ENCODE measurements around the gene CRIP1.

CRIP1 gene

DNA sequence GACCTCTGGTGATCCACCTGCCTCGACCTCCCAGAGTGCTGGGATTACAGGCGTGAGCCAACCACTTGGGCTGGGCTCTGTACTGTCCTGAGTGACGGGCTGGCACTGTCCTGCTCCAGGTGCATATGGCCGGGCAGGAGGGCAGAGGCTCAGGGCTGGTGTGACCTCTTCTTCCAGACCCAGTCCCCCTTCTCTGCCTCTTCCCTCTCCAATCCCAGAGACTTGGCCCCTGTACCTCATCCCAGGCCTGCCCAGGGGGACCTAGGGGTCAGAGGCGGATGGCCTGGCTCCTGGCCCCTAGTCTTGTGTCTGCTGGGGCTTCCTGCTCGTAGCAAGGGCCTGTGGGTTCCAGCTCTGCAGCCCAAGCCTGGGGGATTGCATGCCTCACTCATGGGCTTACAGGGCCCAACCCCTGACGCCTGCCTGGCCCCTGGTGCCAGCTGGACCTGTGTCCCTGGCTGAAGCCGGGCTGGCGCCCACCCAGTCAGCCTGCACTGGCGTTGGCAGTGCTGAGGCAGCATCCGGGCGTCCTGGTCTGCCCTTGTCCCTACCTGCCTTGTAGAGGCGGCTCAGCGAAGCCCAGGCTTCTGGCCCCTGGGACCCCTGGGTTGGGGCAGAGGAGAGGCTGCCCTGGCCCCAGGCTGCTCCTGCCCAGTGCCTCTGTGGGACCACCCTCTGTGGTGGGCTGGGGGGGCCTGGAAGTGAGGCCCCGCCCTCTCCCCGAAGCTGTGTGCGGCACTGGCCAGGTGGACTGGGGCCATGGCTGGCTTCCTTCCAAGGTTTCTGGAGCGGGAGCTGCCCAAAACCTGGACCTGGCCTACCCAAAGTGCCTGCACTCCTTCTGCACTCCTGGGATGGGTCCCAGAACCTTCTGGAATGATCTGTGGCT is 8.7 kb downstream of the CRIP1 start:
- H3K9ac ChIP-seq (ENCODE audit: low read depth, low read length): no peak overlapping the region
- no peaks in the 10 kb centered on the region for H3K9me3 ChIP-seq (ENCODE audit: control insufficient read depth, insufficient read depth, low read length)

GRCh38 chr14:105495990-105496830 is 9.5 kb downstream of the CRIP1 start:
- H3K36me3 ChIP-seq (ENCODE audit: insufficient read depth, low read length): no peaks in the 10 kb centered on the region
- H3K4me1 ChIP-seq (ENCODE audit: insufficient read depth, low read length): peaks cover 5% of the 10 kb centered on the region; the same call in 1 of the 2 replicates
- H3K9ac ChIP-seq (ENCODE audit: low read depth, low read length): no peak overlapping the region
- H3K9me3 ChIP-seq (ENCODE audit: control insufficient read depth, insufficient read depth, low read length): no peaks in the 10 kb centered on the region

More for the DNA sequence above, 8.7 kb downstream of the CRIP1 start:
- peaks cover 5% of the 10 kb centered on the region; the same call in 1 of the 2 replicates for H3K4me1 ChIP-seq (ENCODE audit: insufficient read depth, low read length)
- H3K36me3 ChIP-seq (ENCODE audit: insufficient read depth, low read length): no peaks in the 10 kb centered on the region

- Histone ChIP-seq H3K9ac (ENCODE audit: low read depth, low read length) (no peak overlapping the region), H3K4me1 (ENCODE audit: insufficient read depth, low read length) (peaks cover 5% of the 10 kb centered on the region; the same call in 1 of the 2 replicates), H3K36me3 (ENCODE audit: insufficient read depth, low read length) (no peaks in the 10 kb centered on the region), H3K9me3 (ENCODE audit: control insufficient read depth, insufficient read depth, low read length) (no peaks in the 10 kb centered on the region)
These were observed 10.3 kb downstream of the CRIP1 start for GRCh38 chr14:105496831-105497591.

GRCh38 chr14:105497671-105498429 is 11.2 kb downstream of the CRIP1 start:
- Histone ChIP-seq H3K36me3 (ENCODE audit: insufficient read depth, low read length) (no peaks in the 10 kb centered on the region), H3K4me1 (ENCODE audit: insufficient read depth, low read length) (peaks cover 5% of the 10 kb centered on the region; the same call in 1 of the 2 replicates), H3K9ac (ENCODE audit: low read depth, low read length) (no peak overlapping the region), H3K9me3 (ENCODE audit: control insufficient read depth, insufficient read depth, low read length) (no peaks in the 10 kb centered on the region)

DNA sequence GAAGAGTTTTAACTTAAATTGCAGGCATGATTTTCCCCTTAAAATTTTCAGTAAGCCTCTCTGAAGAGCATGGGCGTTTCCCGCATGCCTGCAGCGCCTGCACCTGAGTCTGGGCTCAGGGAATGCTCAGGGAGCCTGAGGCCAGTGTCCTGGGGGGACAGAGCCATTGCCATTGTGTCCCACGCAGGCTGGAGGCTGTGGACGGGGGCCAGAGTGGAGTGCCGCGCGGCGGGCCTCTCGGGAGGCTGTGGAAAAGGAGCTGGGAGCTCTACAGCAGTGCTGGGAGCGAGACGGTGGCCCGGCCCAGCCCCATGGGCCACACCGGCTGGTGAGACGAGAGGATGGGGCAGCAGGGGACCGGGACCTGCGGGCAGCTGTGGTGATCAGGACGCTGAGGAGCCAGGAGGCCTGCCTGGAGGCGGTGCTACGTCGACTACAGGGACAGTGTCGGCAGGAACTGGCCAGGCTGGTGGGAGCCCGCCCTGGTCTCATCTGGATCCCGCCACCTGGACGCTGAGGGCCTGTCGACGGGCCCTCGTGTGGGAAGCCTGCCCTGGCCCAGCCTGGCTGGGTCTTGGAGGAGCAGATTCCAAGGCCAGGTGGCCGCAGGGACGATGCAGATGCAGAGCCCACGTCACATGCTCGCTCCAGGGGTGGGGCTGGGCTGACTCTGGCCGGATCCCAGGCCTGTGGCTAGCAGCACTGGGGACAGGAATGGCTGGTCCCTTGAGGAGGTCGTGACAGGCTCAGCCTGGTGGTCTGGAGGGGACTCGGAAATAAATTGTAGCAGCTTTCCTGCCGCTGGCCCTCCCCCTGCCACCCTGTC is 12.0 kb downstream of the CRIP1 start:
- Histone ChIP-seq H3K36me3 (ENCODE audit: insufficient read depth, low read length) (no peaks in the 10 kb centered on the region), H3K4me1 (ENCODE audit: insufficient read depth, low read length) (peaks cover 5% of the 10 kb centered on the region; the same call in 1 of the 2 replicates), H3K9me3 (ENCODE audit: control insufficient read depth, insufficient read depth, low read length) (no peaks in the 10 kb centered on the region), H3K9ac (ENCODE audit: low read depth, low read length) (no peak overlapping the region)

GRCh38 chr14:105499256-105500035 is 12.8 kb downstream of the CRIP1 start:
- H3K9ac ChIP-seq (ENCODE audit: low read depth, low read length): no peak overlapping the region
- no peaks in the 10 kb centered on the region for H3K9me3 ChIP-seq (ENCODE audit: control insufficient read depth, insufficient read depth, low read length)
- H3K36me3 ChIP-seq (ENCODE audit: insufficient read depth, low read length): no peaks in the 10 kb centered on the region
- H3K4me1 ChIP-seq (ENCODE audit: insufficient read depth, low read length): peaks cover 5% of the 10 kb centered on the region; the same call in 1 of the 2 replicates

- no peaks in the 10 kb centered on the region for H3K36me3 ChIP-seq (ENCODE audit: insufficient read depth, low read length)
- no peak overlapping the region for H3K9ac ChIP-seq (ENCODE audit: low read depth, low read length)
- H3K4me1 ChIP-seq (ENCODE audit: insufficient read depth, low read length): peaks cover 5% of the 10 kb centered on the region; the same call in 1 of the 2 replicates
- no peaks in the 10 kb centered on the region for H3K9me3 ChIP-seq (ENCODE audit: control insufficient read depth, insufficient read depth, low read length)
These were observed 13.5 kb downstream of the CRIP1 start for GRCh38 chr14:105500036-105500725.

DNA sequence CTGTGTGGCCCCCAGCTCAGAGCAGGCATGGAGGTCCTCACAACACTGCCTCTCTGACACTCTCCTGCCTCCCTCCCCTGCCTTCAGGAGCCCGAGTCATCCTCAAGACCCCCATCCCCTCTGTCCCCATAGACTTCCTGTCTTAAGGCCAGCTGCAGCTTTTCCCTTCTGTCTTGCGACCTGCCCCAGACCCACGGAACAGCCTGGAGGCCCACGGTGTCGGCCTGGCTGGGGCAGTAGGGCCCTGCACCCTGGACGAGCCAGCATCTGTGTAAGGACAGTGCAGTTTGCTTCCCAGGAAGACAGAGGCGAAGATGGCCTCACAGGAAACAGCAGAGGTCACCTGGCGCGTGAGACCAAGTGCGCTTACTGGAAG is 14.0 kb downstream of the CRIP1 start:
- Histone ChIP-seq H3K9ac (ENCODE audit: low read depth, low read length) (no peak overlapping the region), H3K9me3 (ENCODE audit: control insufficient read depth, insufficient read depth, low read length) (no peaks in the 10 kb centered on the region), H3K36me3 (ENCODE audit: insufficient read depth, low read length) (no peaks in the 10 kb centered on the region), H3K4me1 (ENCODE audit: insufficient read depth, low read length) (peaks cover 5% of the 10 kb centered on the region; the same call in 1 of the 2 replicates)

- H3K9ac ChIP-seq (ENCODE audit: low read depth, low read length): no peak overlapping the region
- H3K36me3 ChIP-seq (ENCODE audit: insufficient read depth, low read length): no peaks in the 10 kb centered on the region
- no peaks in the 10 kb centered on the region for H3K9me3 ChIP-seq (ENCODE audit: control insufficient read depth, insufficient read depth, low read length)
- peaks cover 5% of the 10 kb centered on the region; the same call in 1 of the 2 replicates for H3K4me1 ChIP-seq (ENCODE audit: insufficient read depth, low read length)
These were observed 15.0 kb downstream of the CRIP1 start for GRCh38 chr14:105501504-105502291.

GRCh38 chr14:105502446-105503295 is 16.0 kb downstream of the CRIP1 start:
- Histone ChIP-seq H3K36me3 (ENCODE audit: insufficient read depth, low read length) (no peaks in the 10 kb centered on the region), H3K4me1 (ENCODE audit: insufficient read depth, low read length) (peaks cover 5% of the 10 kb centered on the region; the same call in 1 of the 2 replicates), H3K9ac (ENCODE audit: low read depth, low read length) (no peak overlapping the region), H3K9me3 (ENCODE audit: control insufficient read depth, insufficient read depth, low read length) (no peaks in the 10 kb centered on the region)

- no peaks in the 10 kb centered on the region for H3K36me3 ChIP-seq (ENCODE audit: insufficient read depth, low read length)
- no peak overlapping the region for H3K9ac ChIP-seq (ENCODE audit: low read depth, low read length)
- H3K9me3 ChIP-seq (ENCODE audit: control insufficient read depth, insufficient read depth, low read length): no peaks in the 10 kb centered on the region
- peaks cover 5% of the 10 kb centered on the region; the same call in 1 of the 2 replicates for H3K4me1 ChIP-seq (ENCODE audit: insufficient read depth, low read length)
These were observed 16.6 kb downstream of the CRIP1 start for GRCh38 chr14:105503296-105503640.
